NT2/D1 (cell line): ENCODE data around the gene IST1.

Source experiments
- DNase-seq: peaks from one replicate; pipeline ENCODE4 v3.0.0-alpha.2; 2011; ENCODE audit warnings: low read depth, low spot score
- H3K27me3 ChIP-seq: 2 replicates; pipeline ENCODE4 v1.6.0; 2011; ENCODE audit warnings: mild to moderate bottlenecking; ENCODE audit not compliant: insufficient read length, insufficient read depth
- H3K36me3 ChIP-seq: 2 replicates; pipeline ENCODE4 v1.6.1; 2011; ENCODE audit warnings: mild to moderate bottlenecking, low read length, mixed read lengths; ENCODE audit not compliant: insufficient read depth, insufficient read length
- H3K4me1 ChIP-seq: 2 replicates; pipeline ENCODE4 v1.5.1; 2011; ENCODE audit not compliant: insufficient read depth, insufficient read length
- H3K4me3 ChIP-seq: 2 replicates; pipeline ENCODE4 v1.5.1; 2011; ENCODE audit warnings: low read depth; ENCODE audit not compliant: insufficient read length
- H3K9ac ChIP-seq: 2 replicates; pipeline ENCODE4 v1.6.0; 2011; ENCODE audit warnings: low read depth; ENCODE audit not compliant: insufficient read length
- H3K9me3 ChIP-seq: 2 replicates; pipeline ENCODE4 v1.5.1; 2011; ENCODE audit warnings: mild to moderate bottlenecking, low read length; ENCODE audit not compliant: insufficient read depth
- SUZ12 ChIP-seq: IDR thresholded peaks from 2 replicates; pipeline ENCODE4 v1.6.1; 2011; ENCODE audit not compliant: insufficient read length, insufficient read depth; ENCODE audit errors: extremely low read depth
- YY1 ChIP-seq: IDR thresholded peaks from 2 replicates; pipeline ENCODE4 v1.6.1; 2011; ENCODE audit not compliant: insufficient read length, insufficient read depth
- ZNF274 ChIP-seq: IDR thresholded peaks from 2 replicates; pipeline ENCODE4 v1.6.1; 2011; ENCODE audit warnings: mild to moderate bottlenecking, low read depth, low read length

Gene IST1

DNA sequence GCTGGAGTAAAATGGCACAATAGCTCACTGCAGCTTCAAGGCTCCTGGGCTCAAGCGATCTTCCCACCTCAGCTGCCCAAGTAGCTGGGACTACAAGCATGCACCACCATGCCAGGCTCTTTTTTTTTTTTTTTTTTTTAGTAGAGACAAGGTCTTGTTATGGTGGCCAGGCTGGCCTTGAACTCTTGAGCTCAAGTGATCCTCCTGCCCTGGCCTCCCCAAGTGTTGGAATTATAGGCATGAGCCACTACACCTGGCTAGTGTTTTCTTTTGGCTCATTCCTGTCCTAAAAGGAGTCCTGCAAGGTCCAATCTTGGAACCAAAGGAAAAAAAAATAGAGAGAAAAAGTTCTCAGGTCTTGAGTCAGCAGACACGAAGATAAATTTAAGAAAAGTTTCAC lies 74.0 kb downstream of the IST1 start:
- no peak for TF ChIP-seq YY1
- TF ChIP-seq ZNF274, result no peak
- no peak for TF ChIP-seq SUZ12
- no peak for DNase-seq
- no peak overlapping the region for H3K9ac ChIP-seq
- no peaks in the 10 kb centered on the region for H3K9me3 ChIP-seq
- H3K27me3 ChIP-seq, result no peaks in the 10 kb centered on the region
- no peak overlapping the region for H3K4me3 ChIP-seq
- H3K4me1 ChIP-seq, result peaks cover under 1% of the 10 kb centered on the region
- H3K36me3 ChIP-seq, result no peaks in the 10 kb centered on the region

DNA sequence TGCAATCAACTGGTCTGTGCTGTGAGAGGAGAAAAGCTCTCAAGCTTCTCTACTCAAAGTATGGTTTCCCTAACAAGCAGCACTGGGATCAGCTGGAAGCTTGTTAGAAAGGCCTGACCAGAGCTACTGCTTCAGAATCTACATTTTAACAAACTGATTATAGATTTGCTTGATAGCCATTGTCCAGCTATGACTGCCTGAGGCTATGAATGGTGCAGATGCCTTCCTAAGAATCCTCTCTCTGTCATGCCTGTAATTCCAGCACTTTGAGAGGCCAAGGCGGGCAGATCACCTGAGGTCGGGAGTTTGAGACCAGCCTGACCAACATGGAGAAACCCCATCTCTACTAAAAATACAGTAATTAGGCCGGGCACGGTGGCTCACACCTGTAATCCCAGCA lies 76.2 kb downstream of the IST1 start:
- Histone ChIP-seq H3K27me3 (no peaks in the 10 kb centered on the region), H3K9ac (no peak overlapping the region), H3K4me3 (no peak overlapping the region), H3K9me3 (no peaks in the 10 kb centered on the region), H3K36me3 (no peaks in the 10 kb centered on the region), H3K4me1 (peaks cover 2% of the 10 kb centered on the region)
- TF ChIP-seq YY1 (no peak), SUZ12 (no peak), ZNF274 (no peak)
- no peak for DNase-seq

DNA sequence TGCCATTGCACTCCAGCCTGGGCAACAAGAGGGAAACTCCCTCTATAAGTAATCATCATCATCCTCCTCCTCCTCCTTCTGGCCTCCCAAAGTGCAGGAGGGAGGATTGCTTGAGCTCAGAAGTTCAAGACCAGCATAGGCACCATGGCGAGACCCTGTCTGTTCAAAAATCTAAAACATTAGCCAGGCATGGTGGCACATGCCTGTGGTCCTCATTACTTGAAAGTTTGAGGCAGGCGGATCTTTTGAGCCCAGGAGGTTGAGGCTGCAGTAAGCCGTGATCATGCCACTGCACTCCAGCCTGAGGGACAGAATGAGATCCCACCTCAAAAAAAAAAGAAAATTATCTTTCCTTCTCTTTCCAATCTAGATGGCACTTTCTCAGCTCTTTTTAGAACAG lies 77.0 kb downstream of the IST1 start:
- H3K9ac ChIP-seq, result no peak overlapping the region
- TF ChIP-seq YY1 (no peak), SUZ12 (no peak), ZNF274 (no peak)
- DNase-seq, result no peak
- no peaks in the 10 kb centered on the region for H3K27me3 ChIP-seq
- no peak overlapping the region for H3K4me3 ChIP-seq
- H3K36me3 ChIP-seq, result no peaks in the 10 kb centered on the region
- no peaks in the 10 kb centered on the region for H3K9me3 ChIP-seq
- H3K4me1 ChIP-seq, result peaks cover 2% of the 10 kb centered on the region

DNA sequence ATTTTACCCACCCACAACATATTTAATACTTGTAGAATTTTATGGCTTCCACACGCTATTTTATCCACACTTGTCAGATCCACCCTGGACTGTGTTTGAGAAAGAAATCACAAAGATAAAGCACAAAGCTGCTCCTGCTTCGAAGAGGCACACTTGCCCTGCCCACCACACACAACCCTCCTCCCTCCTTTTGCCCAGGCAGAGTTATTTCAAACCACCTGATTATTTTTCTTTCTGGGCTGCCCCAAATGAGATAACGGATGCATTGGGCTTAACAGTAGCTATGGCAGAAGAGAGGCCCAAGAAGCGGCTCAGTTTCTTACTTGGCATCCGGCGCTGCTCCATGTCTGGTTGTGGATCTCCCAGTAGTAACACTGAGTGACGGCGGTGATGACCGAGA lies 77.7 kb downstream of the IST1 start:
- Histone ChIP-seq H3K4me3 (no peak overlapping the region), H3K9me3 (no peaks in the 10 kb centered on the region), H3K27me3 (no peaks in the 10 kb centered on the region), H3K9ac (no peak overlapping the region), H3K36me3 (no peaks in the 10 kb centered on the region), H3K4me1 (peaks cover 2% of the 10 kb centered on the region)
- TF ChIP-seq ZNF274 (no peak), YY1 (no peak), SUZ12 (no peak)
- DNase-seq, result no peak

DNA sequence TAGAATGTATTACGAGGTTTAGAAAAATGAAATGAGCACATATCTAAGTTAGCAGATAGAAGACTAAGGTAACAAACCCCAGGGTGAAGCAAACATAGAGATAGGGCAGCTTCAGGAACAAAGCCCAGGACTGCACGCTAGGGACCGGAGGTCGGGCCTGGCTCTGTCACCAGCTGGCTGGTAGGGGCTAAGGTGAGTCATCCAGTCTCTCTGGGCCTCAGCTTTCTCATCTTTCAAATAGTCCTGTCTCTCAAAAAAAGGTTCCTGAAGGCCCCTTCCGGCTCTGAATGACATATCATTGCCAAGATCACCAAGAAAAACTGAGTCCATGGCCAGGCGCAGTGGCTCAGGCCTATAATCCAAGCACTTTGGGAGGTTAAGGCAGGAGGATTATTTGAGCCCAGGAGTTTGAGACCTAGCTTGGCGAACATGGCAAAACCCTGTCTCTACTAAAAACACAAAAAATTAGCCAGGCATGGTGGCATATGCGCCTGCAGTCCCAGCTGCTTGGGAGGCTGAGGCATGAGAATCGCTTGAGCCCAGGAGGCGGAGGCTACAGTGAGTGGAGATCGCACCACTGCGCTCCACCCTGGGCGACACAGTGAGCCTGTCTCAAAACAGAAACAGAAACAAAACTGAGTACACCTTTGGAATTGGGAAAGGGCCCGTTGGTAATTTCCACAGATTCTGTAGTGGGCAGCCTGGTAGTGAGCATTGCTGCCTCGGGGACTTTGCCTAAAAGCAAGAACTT lies 78.9 kb downstream of the IST1 start:
- no peak for DNase-seq
- Histone ChIP-seq H3K27me3 (no peaks in the 10 kb centered on the region), H3K9ac (no peak overlapping the region), H3K36me3 (no peaks in the 10 kb centered on the region), H3K4me3 (no peak overlapping the region), H3K9me3 (no peaks in the 10 kb centered on the region), H3K4me1 (peaks cover 2% of the 10 kb centered on the region)
- TF ChIP-seq ZNF274 (no peak), SUZ12 (no peak), YY1 (no peak)
